Nephron (organoid): ENCODE results near the gene QKI.
"Not testable (repeated sequence)": the region's sequence is repeated elsewhere in the genome, so short reads cannot be mapped to it uniquely, and the experiment has no call there.

ENCODE experiments used
- H3K27ac Mint-ChIP-seq, 3 experiments: 2 replicates each; pipeline ENCODE4 v1.8.0; 2020; ENCODE audit warnings: mixed read lengths in 3 of 3, mild to moderate bottlenecking in 2 of 3, moderate library complexity in 1 of 3
- H3K27me3 Mint-ChIP-seq: 2 replicates; pipeline ENCODE4 v1.8.0; 2021; ENCODE audit warnings: low read depth, mild to moderate bottlenecking, moderate library complexity, mixed read lengths
- H3K36me3 Mint-ChIP-seq: 2 replicates; pipeline ENCODE4 v1.8.0; 2020; ENCODE audit warnings: low read depth, mixed read lengths
- H3K4me1 Mint-ChIP-seq: 2 replicates; pipeline ENCODE4 v1.8.0; 2020; ENCODE audit warnings: mixed read lengths
- H3K4me3 Mint-ChIP-seq, 3 experiments: 2 replicates each; pipeline ENCODE4 v1.8.0; 2020; ENCODE audit warnings: mild to moderate bottlenecking in 3 of 3, mixed read lengths in 3 of 3, moderate library complexity in 2 of 3
- H3K9me3 Mint-ChIP-seq: 2 replicates; pipeline ENCODE4 v1.8.0; 2020; ENCODE audit warnings: mixed read lengths
- TF ChIP-seq, protein P1 (sequence below), 3 experiments: fragments of 200-600 bp; sonication (generic); IDR thresholded peaks; one replicate each; pipeline ENCODE4 v1.5.0; 2021; ENCODE audit warnings: antibody characterized with exemption in 3 of 3; ENCODE audit not compliant: unreplicated experiment in 3 of 3

The QKI gene

DNA sequence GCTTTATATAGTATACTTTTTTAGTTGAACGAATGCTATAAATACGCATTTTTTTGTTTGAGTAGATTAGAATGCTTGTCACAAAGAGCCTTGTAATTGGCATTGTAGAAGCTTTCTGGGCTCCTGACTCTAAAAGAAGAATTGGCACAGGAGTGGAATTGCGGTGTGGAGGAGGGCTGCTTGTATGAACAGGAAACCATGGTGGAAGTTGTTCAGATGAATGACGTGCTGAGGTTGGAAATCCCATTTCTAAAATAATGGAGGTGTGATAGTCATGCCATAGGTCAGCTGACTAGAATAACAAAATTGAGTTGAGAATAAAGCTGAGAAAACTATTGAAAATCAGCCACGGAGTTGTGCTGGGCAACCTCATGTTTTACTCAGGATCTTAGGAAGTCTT lies 174.9 kb downstream of the QKI start:
- Mint-ChIP-seq H3K9me3 (peaks cover 38% of the 10 kb centered on the region), H3K27ac (peak overlapping the region in 1 of 3 experiments; percentile 0), H3K27me3 (no peaks in the 10 kb centered on the region), H3K4me3 (no peak overlapping the region), H3K36me3 (peaks cover 27% of the 10 kb centered on the region), H3K4me1 (peaks cover 12% of the 10 kb centered on the region)
- TF ChIP-seq, protein P1, sequence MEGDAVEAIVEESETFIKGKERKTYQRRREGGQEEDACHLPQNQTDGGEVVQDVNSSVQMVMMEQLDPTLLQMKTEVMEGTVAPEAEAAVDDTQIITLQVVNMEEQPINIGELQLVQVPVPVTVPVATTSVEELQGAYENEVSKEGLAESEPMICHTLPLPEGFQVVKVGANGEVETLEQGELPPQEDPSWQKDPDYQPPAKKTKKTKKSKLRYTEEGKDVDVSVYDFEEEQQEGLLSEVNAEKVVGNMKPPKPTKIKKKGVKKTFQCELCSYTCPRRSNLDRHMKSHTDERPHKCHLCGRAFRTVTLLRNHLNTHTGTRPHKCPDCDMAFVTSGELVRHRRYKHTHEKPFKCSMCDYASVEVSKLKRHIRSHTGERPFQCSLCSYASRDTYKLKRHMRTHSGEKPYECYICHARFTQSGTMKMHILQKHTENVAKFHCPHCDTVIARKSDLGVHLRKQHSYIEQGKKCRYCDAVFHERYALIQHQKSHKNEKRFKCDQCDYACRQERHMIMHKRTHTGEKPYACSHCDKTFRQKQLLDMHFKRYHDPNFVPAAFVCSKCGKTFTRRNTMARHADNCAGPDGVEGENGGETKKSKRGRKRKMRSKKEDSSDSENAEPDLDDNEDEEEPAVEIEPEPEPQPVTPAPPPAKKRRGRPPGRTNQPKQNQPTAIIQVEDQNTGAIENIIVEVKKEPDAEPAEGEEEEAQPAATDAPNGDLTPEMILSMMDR (IDR thresholded peaks at IDR 0.05; ENCODE audit: unreplicated experiment in 3 of 3), result no peak

DNA sequence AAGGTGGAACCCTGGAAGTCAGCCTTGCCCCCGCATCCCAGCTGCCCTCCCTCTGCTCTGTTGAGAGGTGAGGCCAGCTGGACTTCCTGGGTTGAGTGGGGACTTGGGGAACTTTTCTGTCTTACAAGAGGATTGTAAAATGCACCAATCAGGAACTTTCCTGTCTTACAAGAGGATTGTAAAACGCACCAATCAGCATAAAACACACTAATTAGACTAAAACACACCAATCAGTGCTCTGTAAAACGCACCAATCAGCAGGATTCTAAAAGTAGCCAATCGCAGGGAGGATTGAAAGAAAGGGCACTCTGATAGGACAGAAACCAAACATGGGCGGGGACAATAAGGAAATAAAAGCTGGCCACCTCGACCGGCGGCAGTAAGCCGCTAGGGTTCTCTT lies 175.6 kb downstream of the QKI start:
- Mint-ChIP-seq H3K36me3 (peaks cover 27% of the 10 kb centered on the region), H3K4me1 (peaks cover 12% of the 10 kb centered on the region), H3K9me3 (peaks cover 38% of the 10 kb centered on the region)
- not testable (repeated sequence) for H3K27me3 Mint-ChIP-seq, H3K4me3 Mint-ChIP-seq, H3K27ac Mint-ChIP-seq

DNA sequence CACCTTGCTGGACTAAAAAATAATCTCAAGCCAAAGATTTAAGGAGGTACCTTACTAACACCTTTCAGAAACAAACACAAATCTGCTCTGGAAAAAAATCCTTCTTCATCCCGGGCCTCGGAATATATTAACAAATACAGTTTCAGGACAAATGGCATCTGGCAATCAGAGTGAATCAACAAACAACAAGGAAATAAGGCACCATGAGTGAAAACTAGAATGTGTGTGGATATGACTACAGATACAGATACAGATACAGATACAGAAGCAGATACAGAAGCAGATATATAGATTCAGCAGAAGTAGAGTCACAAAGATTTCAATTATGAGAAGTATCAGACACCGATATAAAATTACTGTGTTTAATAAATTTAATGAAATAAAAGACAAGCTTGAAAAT lies 178.4 kb downstream of the QKI start:
- Mint-ChIP-seq H3K27me3 (no peaks in the 10 kb centered on the region), H3K4me3 (no peak overlapping the region), H3K36me3 (peaks cover 27% of the 10 kb centered on the region), H3K4me1 (peaks cover 4% of the 10 kb centered on the region), H3K9me3 (peaks cover 52% of the 10 kb centered on the region), H3K27ac (no peak overlapping the region)
- TF ChIP-seq, protein P1 (IDR thresholded peaks at IDR 0.05; ENCODE audit: unreplicated experiment in 3 of 3), result no peak

DNA sequence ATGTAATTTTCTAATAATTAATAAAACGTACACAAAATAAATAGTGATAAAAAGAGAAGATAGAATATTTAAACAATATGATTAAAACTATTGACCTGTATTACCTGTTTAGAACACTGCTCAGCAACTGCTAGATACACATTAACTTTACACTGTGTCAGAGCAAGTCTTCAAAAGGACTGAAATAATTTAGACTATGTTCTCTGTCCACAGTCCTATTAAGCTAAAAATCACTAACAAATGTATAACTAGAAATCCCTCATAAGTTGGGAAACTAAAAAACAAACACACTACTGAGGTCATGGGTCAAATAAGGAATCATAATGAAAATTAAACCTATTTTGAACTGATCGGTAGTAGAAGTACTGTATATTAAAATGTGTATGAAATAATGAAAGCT lies 181.7 kb downstream of the QKI start:
- peak overlapping the region; percentile 14 to 73 (median 69) for H3K27ac Mint-ChIP-seq
- TF ChIP-seq, protein P1 (IDR thresholded peaks at IDR 0.05; ENCODE audit: unreplicated experiment in 3 of 3), result no peak
- peaks cover 32% of the 10 kb centered on the region for H3K9me3 Mint-ChIP-seq
- peaks cover 4% of the 10 kb centered on the region for H3K4me1 Mint-ChIP-seq
- H3K36me3 Mint-ChIP-seq, result peaks cover 13% of the 10 kb centered on the region
- H3K4me3 Mint-ChIP-seq, result no peak overlapping the region
- no peaks in the 10 kb centered on the region for H3K27me3 Mint-ChIP-seq

DNA sequence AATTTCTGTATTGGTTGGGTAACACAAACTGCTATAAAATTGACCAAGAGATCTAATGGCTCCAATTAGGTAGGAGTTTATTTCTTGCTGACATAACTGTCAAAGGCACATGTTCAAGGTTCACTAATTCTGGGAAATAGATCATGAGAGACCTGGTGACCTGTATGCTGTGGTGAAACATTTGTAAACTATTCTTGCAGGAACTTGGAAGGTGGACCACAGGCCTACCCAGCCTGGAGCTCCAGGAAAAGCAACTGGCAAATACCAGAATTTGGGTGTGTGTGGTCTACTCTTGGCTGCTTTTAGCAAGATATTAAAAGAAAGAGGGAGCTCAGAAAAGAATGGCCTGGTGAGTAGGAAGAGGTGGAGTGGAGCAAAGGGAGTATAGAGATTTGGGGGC lies 184.6 kb downstream of the QKI start:
- H3K27me3 Mint-ChIP-seq, result peaks cover 13% of the 10 kb centered on the region

DNA sequence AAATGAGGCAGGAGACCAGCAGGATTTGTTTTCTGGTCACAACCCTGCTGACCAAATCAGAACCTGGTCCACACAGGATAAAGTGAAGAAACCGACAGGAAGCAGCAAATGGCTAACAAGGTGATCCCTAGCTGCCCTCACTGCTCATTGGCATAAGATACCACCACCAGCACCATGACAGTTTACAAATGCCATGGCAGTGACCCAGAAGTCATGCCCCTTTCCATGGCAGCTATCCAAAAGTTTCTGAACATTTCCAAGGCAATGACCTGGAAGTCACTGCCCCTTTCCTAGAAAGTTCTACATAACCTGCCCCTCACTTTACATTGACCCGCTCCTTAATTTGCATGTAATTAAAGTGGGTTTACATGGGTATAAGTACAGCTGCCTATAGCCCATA lies 185.2 kb downstream of the QKI start:
- peaks cover 4% of the 10 kb centered on the region for H3K4me1 Mint-ChIP-seq
- H3K9me3 Mint-ChIP-seq, result peaks cover 13% of the 10 kb centered on the region
- H3K4me3 Mint-ChIP-seq, result no peak overlapping the region
- H3K36me3 Mint-ChIP-seq, result no peaks in the 10 kb centered on the region
- H3K27ac Mint-ChIP-seq, result no peak overlapping the region
- TF ChIP-seq, protein P1 (IDR thresholded peaks at IDR 0.05; ENCODE audit: unreplicated experiment in 3 of 3), result no peak
- H3K27me3 Mint-ChIP-seq, result peaks cover 13% of the 10 kb centered on the region

More for the DNA sequence above, 184.6 kb downstream of the QKI start:
- Mint-ChIP-seq H3K4me1 (peaks cover 4% of the 10 kb centered on the region), H3K36me3 (no peaks in the 10 kb centered on the region), H3K9me3 (peaks cover 16% of the 10 kb centered on the region), H3K4me3 (no peak overlapping the region), H3K27ac (no peak overlapping the region)
- TF ChIP-seq, protein P1 (IDR thresholded peaks at IDR 0.05; ENCODE audit: unreplicated experiment in 3 of 3), result no peak
